Measurements from ENCODE around the gene DYRK3. TPM values are rescaled to one million over a fixed set of nuclear protein-coding genes. Genes with fewer than 3 reads are reported as not detected.

Gene DYRK3
- total and polyA plus RNA-seq, 9 of the 15 experiments (the other 6 are each of a cell fraction or from before 2014, with no cell fraction given), result 4.5 to 33.7 (median 25.7) TPM

- TF ChIP-seq ARID3B (CRISPR knock-in tag; IDR thresholded peaks at IDR 0.05; ENCODE audit: borderline replicate concordance), result no peak
- TF ChIP-seq CBFA2T2 (conservative IDR thresholded peaks at IDR 0.05), result peak; percentile 88
- no peak for TF ChIP-seq NCOA4 (IDR thresholded peaks at IDR 0.05; ENCODE audit: partially characterized antibody)
- no peak for TF ChIP-seq SFPQ (IDR thresholded peaks at IDR 0.05; ENCODE audit: low read depth, low read length)
- TF ChIP-seq GTF2F1 (IDR thresholded peaks at IDR 0.05; ENCODE audit: low read depth, low read length), result no peak
- no peak for TF ChIP-seq IRF9 (tag; IDR thresholded peaks at IDR 0.05)
- TF ChIP-seq FOXM1 (IDR thresholded peaks at IDR 0.05; ENCODE audit: low read depth), result peak; percentile 39; the same call in 1 of the 2 replicates
- TF ChIP-seq FOXM1 (CRISPR knock-in tag; IDR thresholded peaks at IDR 0.05; ENCODE audit: low read depth), result no peak
- TF ChIP-seq SLC30A9 (CRISPR knock-in tag; IDR thresholded peaks at IDR 0.05), result no peak
- no peak for TF ChIP-seq PTRF (tag; IDR thresholded peaks at IDR 0.05)
- TF ChIP-seq GATAD2A (IDR thresholded peaks at IDR 0.05), result peak; percentile 94
- no peak for TF ChIP-seq MAFK (IDR thresholded peaks at IDR 0.05; ENCODE audit: low read length)
- peak; percentile 94 for TF ChIP-seq CBFA2T3 (IDR thresholded peaks at IDR 0.05)
- no peak for TF ChIP-seq ZHX1 (conservative IDR thresholded peaks at IDR 0.05; ENCODE audit: low read length)
- TF ChIP-seq ZBTB9 (CRISPR knock-in tag; IDR thresholded peaks at IDR 0.05), result no peak
- TF ChIP-seq MCM3 (IDR thresholded peaks at IDR 0.05), result no peak
- peak; percentile 94 for TF ChIP-seq ZEB2 (IDR thresholded peaks at IDR 0.05)
- TF ChIP-seq ZNF12 (CRISPR knock-in tag; IDR thresholded peaks at IDR 0.05), result no peak
- TF ChIP-seq SRSF7 (optimal IDR thresholded peaks at IDR 0.05; ENCODE audit: low read depth, low read length), result no peak
- TF ChIP-seq MXI1 (IDR thresholded peaks at IDR 0.05; ENCODE audit: low read depth, low read length), result no peak
- TF ChIP-seq MEIS2 (IDR thresholded peaks at IDR 0.05; ENCODE audit: partially characterized antibody), result peak; percentile 50
- TF ChIP-seq ZNF133 (CRISPR knock-in tag; IDR thresholded peaks at IDR 0.05), result no peak
- TF ChIP-seq ARID1B (IDR thresholded peaks at IDR 0.05), result peak; percentile 94
These were observed 36.8 kb downstream of the DYRK3 start (continued) for GRCh38 chr1:206672011-206672688.
